ENCODE measurements around the gene SPATA24.

DNA sequence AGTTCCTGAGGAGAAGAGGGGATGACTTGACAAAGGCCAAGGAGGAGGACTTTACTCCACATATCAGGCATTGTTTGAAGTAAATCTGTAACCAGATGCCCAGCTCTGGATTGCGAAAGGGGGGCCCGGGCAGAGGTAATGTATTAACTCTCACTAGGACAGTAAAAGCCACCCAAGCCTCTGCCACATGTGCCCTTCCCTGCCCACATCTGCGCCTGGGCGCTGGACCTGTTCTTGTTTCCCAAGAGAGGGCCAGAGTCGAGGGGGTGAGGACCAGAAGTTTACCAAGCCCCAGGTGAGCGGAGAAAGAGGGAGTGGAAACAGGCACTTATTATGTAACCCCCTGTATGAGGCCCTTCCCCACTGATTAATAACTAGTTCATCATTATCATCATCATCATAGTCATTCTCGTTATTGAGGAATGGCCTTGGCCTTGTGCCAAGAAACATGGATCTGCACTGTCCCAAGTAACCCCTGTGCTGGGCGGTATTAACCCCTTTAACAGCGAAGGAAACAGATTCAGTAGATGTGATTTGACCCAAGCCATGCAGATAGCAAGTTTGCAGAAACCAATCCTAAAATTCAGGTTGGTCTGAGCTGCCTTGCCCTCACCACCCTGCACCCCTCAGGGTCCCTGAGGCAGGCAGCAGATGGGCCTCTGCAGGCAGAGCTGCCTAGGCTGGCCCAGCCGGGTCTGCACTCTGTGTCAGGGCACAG lies 20.5 kb downstream of the SPATA24 start, which contains the start of gene SLC23A1:
- TF ChIP-seq RAD21 (IDR thresholded peaks at IDR 0.05 in 1 of 2, conservative IDR thresholded peaks at IDR 0.05 in 1 of 2; ENCODE audit: low read depth in 2 of 2, low read length in 2 of 2) = no peak
- no peak for TF ChIP-seq POLR2A (IDR thresholded peaks at IDR 0.05; ENCODE audit: control extremely low read depth in 1 of 2, low read depth in 2 of 2, low read length in 2 of 2)
- no peak for TF ChIP-seq YY1 (IDR thresholded peaks at IDR 0.05; ENCODE audit: low read depth, low read length)
- no peak for TF ChIP-seq NANOG (IDR thresholded peaks at IDR 0.05; ENCODE audit: insufficient read depth, low read depth, low read length, poor library complexity, severe bottlenecking)
- TF ChIP-seq HDAC2 (IDR thresholded peaks at IDR 0.05; ENCODE audit: borderline replicate concordance in 1 of 2, low read depth in 2 of 2, low read length in 2 of 2) = no peak
- TF ChIP-seq, protein P1, sequence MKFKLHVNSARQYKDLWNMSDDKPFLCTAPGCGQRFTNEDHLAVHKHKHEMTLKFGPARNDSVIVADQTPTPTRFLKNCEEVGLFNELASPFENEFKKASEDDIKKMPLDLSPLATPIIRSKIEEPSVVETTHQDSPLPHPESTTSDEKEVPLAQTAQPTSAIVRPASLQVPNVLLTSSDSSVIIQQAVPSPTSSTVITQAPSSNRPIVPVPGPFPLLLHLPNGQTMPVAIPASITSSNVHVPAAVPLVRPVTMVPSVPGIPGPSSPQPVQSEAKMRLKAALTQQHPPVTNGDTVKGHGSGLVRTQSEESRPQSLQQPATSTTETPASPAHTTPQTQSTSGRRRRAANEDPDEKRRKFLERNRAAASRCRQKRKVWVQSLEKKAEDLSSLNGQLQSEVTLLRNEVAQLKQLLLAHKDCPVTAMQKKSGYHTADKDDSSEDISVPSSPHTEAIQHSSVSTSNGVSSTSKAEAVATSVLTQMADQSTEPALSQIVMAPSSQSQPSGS (IDR thresholded peaks at IDR 0.05; ENCODE audit: low read length) = no peak
- TF ChIP-seq, protein P2, sequence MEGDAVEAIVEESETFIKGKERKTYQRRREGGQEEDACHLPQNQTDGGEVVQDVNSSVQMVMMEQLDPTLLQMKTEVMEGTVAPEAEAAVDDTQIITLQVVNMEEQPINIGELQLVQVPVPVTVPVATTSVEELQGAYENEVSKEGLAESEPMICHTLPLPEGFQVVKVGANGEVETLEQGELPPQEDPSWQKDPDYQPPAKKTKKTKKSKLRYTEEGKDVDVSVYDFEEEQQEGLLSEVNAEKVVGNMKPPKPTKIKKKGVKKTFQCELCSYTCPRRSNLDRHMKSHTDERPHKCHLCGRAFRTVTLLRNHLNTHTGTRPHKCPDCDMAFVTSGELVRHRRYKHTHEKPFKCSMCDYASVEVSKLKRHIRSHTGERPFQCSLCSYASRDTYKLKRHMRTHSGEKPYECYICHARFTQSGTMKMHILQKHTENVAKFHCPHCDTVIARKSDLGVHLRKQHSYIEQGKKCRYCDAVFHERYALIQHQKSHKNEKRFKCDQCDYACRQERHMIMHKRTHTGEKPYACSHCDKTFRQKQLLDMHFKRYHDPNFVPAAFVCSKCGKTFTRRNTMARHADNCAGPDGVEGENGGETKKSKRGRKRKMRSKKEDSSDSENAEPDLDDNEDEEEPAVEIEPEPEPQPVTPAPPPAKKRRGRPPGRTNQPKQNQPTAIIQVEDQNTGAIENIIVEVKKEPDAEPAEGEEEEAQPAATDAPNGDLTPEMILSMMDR (IDR thresholded peaks at IDR 0.05; ENCODE audit: control extremely low read depth in 1 of 3, insufficient read depth in 1 of 3, low read depth in 1 of 3, low read length in 3 of 3) = no peak
- TF ChIP-seq GABPA (IDR thresholded peaks at IDR 0.05; ENCODE audit: borderline replicate concordance, insufficient read depth, low read length) = no peak
- TF ChIP-seq RNF2 (IDR thresholded peaks at IDR 0.05; ENCODE audit: borderline replicate concordance, low read depth, low read length, missing control alignments, poor library complexity, severe bottlenecking) = no peak
- no peak for TF ChIP-seq FOSL1 (IDR thresholded peaks at IDR 0.05; ENCODE audit: insufficient read depth, low read depth, low read length)
- TF ChIP-seq NRF1 (IDR thresholded peaks at IDR 0.05; ENCODE audit: low read depth, low read length) = no peak
- TF ChIP-seq RXRA (IDR thresholded peaks at IDR 0.05; ENCODE audit: insufficient read depth, low read depth, low read length) = no peak
- TF ChIP-seq EZH2 (IDR thresholded peaks at IDR 0.05; ENCODE audit: low read depth, low read length, severe bottlenecking) = no peak

Data from H1 (cell line).